Glutamatergic neuron (in vitro differentiated cells): Measurements from ENCODE around the gene GSTO1. TPM values are rescaled to one million over a fixed set of nuclear protein-coding genes. Genes with fewer than 3 reads are reported as not detected.

ENCODE experiments used
- DNase-seq: peaks from one replicate; pipeline ENCODE4 v3.0.0; 2022
- H3K27ac Mint-ChIP-seq: one replicate; pipeline ENCODE4 v1.8.0; 2020; ENCODE audit warnings: mild to moderate bottlenecking, mixed read lengths, inconsistent platforms; ENCODE audit not compliant: unreplicated experiment
- H3K27me3 Mint-ChIP-seq: one replicate; pipeline ENCODE4 v1.8.0; 2020; ENCODE audit warnings: mild to moderate bottlenecking, moderate library complexity, mixed read lengths, inconsistent platforms; ENCODE audit not compliant: unreplicated experiment
- H3K36me3 Mint-ChIP-seq: one replicate; pipeline ENCODE4 v1.8.0; 2020; ENCODE audit warnings: mild to moderate bottlenecking, mixed read lengths, inconsistent platforms; ENCODE audit not compliant: unreplicated experiment
- H3K4me1 Mint-ChIP-seq: one replicate; pipeline ENCODE4 v1.8.0; 2020; ENCODE audit warnings: mild to moderate bottlenecking, low read depth, mixed read lengths, inconsistent platforms; ENCODE audit not compliant: unreplicated experiment
- H3K4me3 Mint-ChIP-seq: one replicate; pipeline ENCODE4 v1.8.0; 2020; ENCODE audit warnings: mild to moderate bottlenecking, mixed read lengths, inconsistent platforms; ENCODE audit not compliant: unreplicated experiment
- H3K9me3 Mint-ChIP-seq: one replicate; pipeline ENCODE4 v1.8.0; 2020; ENCODE audit warnings: mild to moderate bottlenecking, moderate library complexity, mixed read lengths, inconsistent platforms; ENCODE audit not compliant: unreplicated experiment
- CTCF ChIP-seq: fragments of 200-600 bp; sonication (generic); IDR thresholded peaks from one replicate; pipeline ENCODE4 v1.5.0; 2021; ENCODE audit not compliant: partially characterized antibody, unreplicated experiment
- total RNA-seq: library from RNA; stranded (reverse); fragmentation: NEBNext Ultra II Directional; extraction: Animal tissue kit (Norgen Biotek cat#: 25700); gene quantifications from one replicate; pipeline ENCODE4 v1.2.1, GENCODE V29; 2021; ENCODE audit not compliant: unreplicated experiment

Gene GSTO1
- total RNA-seq, 1 donor from 2014 or later, result 26.8 TPM

DNA sequence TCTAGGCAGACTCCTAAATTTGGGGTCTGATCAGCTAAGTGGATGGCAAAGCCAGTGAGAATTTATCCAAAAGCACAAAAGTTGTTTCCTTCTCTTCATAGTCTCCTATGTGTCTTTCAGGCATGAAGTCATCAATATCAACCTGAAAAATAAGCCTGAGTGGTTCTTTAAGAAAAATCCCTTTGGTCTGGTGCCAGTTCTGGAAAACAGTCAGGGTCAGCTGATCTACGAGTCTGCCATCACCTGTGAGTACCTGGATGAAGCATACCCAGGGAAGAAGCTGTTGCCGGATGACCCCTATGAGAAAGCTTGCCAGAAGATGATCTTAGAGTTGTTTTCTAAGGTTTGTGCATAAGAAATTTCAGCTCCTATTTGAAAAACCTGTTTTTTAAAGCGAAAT lies 4.8 kb downstream of the GSTO1 start:
- no peaks in the 10 kb centered on the region for H3K36me3 Mint-ChIP-seq
- no peak overlapping the region for H3K4me3 Mint-ChIP-seq
- H3K9me3 Mint-ChIP-seq, result peaks cover 3% of the 10 kb centered on the region
- H3K4me1 Mint-ChIP-seq, result no peaks in the 10 kb centered on the region
- no peak for TF ChIP-seq CTCF
- DNase-seq, result no peak
- H3K27ac Mint-ChIP-seq, result no peak overlapping the region
- H3K27me3 Mint-ChIP-seq, result peaks cover under 1% of the 10 kb centered on the region

DNA sequence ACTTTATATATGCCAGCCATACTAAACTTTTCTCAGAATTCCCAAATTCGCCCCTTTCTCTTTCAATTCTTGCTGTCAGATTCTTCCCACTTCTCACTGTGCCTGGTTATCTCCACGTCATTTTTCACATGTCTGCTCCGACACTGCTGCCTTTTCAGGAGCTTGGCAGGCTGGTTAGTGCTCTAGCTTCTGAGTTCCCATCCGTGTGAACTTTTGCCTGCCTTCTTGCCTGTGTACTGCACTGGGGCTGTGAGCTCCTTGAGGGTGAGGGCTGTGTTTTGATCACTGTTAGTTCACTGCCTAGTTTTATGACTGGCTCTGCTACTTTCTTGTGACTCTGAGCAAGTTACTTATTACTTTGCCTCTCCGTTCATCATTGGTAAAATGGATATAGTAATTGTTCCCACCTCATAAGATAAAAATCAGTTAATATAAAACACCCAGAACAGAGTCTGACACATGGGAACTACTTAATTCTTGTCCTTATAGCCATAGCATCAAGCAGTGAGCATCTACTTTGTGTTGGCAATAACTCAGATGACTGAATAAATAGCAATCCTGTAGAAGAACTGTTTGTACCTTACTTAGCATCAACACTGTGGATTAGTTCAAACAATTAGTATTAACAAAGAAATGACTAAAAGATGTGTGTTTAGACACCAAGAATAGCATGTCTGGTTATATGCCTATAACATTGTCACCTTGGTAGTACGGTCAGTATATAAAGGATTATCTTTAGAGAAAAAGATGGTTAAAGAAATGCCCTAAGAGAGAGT lies 5.5 kb downstream of the GSTO1 start:
- Mint-ChIP-seq H3K36me3 (no peaks in the 10 kb centered on the region), H3K27me3 (no peaks in the 10 kb centered on the region), H3K27ac (no peak overlapping the region), H3K4me1 (no peaks in the 10 kb centered on the region), H3K4me3 (no peak overlapping the region), H3K9me3 (peaks cover 3% of the 10 kb centered on the region)
- no peak for DNase-seq
- no peak for TF ChIP-seq CTCF

GRCh38 chr10:104260775-104261115 lies 6.1 kb downstream of the GSTO1 start:
- no peak for TF ChIP-seq CTCF
- DNase-seq, result no peak
- Mint-ChIP-seq H3K27me3 (no peaks in the 10 kb centered on the region), H3K27ac (no peak overlapping the region), H3K36me3 (no peaks in the 10 kb centered on the region), H3K4me3 (no peak overlapping the region), H3K4me1 (no peaks in the 10 kb centered on the region), H3K9me3 (no peaks in the 10 kb centered on the region)

DNA sequence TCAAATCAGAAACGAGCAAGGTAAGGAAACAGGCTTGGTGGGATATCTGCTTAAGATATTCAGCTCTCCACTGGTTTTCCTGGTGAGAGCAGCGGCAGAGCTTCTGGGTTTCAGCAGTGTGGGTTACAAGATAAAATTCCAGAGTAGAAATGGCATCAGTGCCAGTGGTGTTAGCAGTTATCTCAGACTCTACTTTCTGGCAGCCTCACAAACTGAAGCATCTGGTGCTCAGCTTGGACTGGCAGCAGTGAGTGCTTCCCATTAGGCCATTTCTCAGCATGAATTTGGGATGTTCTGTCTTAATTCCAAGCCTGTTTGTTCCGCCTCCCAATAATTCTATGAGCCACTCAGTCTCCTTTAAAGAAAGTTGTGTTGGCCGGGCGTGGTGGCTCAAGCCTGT lies 7.4 kb downstream of the GSTO1 start:
- TF ChIP-seq CTCF, result no peak
- Mint-ChIP-seq H3K4me3 (no peak overlapping the region), H3K4me1 (no peaks in the 10 kb centered on the region), H3K36me3 (no peaks in the 10 kb centered on the region), H3K27ac (no peak overlapping the region), H3K27me3 (no peaks in the 10 kb centered on the region), H3K9me3 (no peaks in the 10 kb centered on the region)
- no peak for DNase-seq

DNA sequence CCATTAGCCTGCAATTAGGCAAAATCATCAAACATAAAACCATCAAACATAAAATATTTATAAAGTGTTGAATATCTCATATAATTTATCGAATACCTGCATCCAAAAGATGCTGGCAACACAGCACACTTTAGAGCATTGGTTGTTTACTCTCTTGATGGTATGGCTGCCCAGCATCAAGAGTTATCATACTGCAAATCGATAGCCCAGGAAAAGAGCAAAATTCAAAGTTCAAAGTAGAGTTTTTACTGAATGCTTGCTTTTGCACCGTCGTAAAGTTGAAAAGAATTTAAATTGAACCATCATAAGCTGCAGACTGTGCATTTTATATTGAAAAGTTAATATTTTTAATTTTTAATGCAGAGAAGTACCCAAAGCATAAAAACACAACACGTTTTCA lies 10.1 kb downstream of the GSTO1 start:
- Mint-ChIP-seq H3K9me3 (no peaks in the 10 kb centered on the region), H3K4me1 (peaks cover 4% of the 10 kb centered on the region), H3K27ac (no peak overlapping the region), H3K4me3 (no peak overlapping the region), H3K27me3 (peaks cover 2% of the 10 kb centered on the region), H3K36me3 (no peaks in the 10 kb centered on the region)
- no peak for TF ChIP-seq CTCF
- no peak for DNase-seq
